NCI-H128 (cell line): ENCODE data around the gene ANKRD30B.
"Not testable (repeated sequence)": the region's sequence is repeated elsewhere in the genome, so short reads cannot be mapped to it uniquely, and the experiment has no call there.

Experiments used
- DNase-seq: peaks from one replicate; lab custom pipeline; 2025; ENCODE audit not compliant: unreplicated experiment; lab: John Stamatoyannopoulos, UW

Gene ANKRD30B

GRCh38 chr18:14747513-14748474 lies at the start of gene ANKRD30B:
Gene ANKRD30B (plus strand): TSS chr18:14748172. CDS start chr18:14748420, 248 bp downstream.
- DNase-seq = no peak

- DNase-seq = not testable (repeated sequence)
These were observed 46.5 kb upstream of the ANKRD30B start for GRCh38 chr18:14701286-14702040.

- not testable (repeated sequence) for DNase-seq
These were observed 38.2 kb upstream of the ANKRD30B start for GRCh38 chr18:14709761-14710160.

GRCh38 chr18:14721569-14721968 lies 26.4 kb upstream of the ANKRD30B start:
- DNase-seq = not testable (repeated sequence)

GRCh38 chr18:14739056-14739455 lies 8.9 kb upstream of the ANKRD30B start:
- DNase-seq = not testable (repeated sequence)

GRCh38 chr18:14746897-14747296 lies 1.1 kb upstream of the ANKRD30B start:
- no peak for DNase-seq

- DNase-seq = no peak
These were observed 524 bp downstream of the ANKRD30B start for GRCh38 chr18:14748496-14748895.

GRCh38 chr18:14763566-14763965 lies 15.6 kb downstream of the ANKRD30B start:
- DNase-seq = not testable (repeated sequence)

- no peak for DNase-seq
These were observed 19.5 kb downstream of the ANKRD30B start for GRCh38 chr18:14767474-14767873.

- no peak for DNase-seq
These were observed 20.3 kb downstream of the ANKRD30B start for GRCh38 chr18:14768241-14768640.

- DNase-seq = no peak
These were observed 21.4 kb downstream of the ANKRD30B start for GRCh38 chr18:14769381-14769780.

- no peak for DNase-seq
These were observed 28.8 kb downstream of the ANKRD30B start for GRCh38 chr18:14776801-14777200.

- DNase-seq = no peak
These were observed 33.7 kb downstream of the ANKRD30B start for GRCh38 chr18:14781671-14782070.

GRCh38 chr18:14784133-14784532 lies 36.2 kb downstream of the ANKRD30B start:
- DNase-seq = no peak

GRCh38 chr18:14796876-14797275 lies 48.9 kb downstream of the ANKRD30B start:
- DNase-seq = not testable (repeated sequence)

GRCh38 chr18:14797969-14798764 lies 50.2 kb downstream of the ANKRD30B start:
- not testable (repeated sequence) for DNase-seq

- DNase-seq = not testable (repeated sequence)
These were observed 63.1 kb downstream of the ANKRD30B start for GRCh38 chr18:14811081-14811480.

- not testable (repeated sequence) for DNase-seq
These were observed 79.1 kb downstream of the ANKRD30B start for GRCh38 chr18:14826972-14827632.

GRCh38 chr18:14841607-14842006 lies 93.6 kb downstream of the ANKRD30B start:
- DNase-seq = not testable (repeated sequence)

GRCh38 chr18:14851533-14851932 lies 103.6 kb downstream of the ANKRD30B start:
- DNase-seq = not testable (repeated sequence)
